22Rv1 (cell line): Measurements from ENCODE around the gene CDH16.

Experiments used
- ZFX ChIP-seq: fragments of 450-650 bp; IDR thresholded peaks from 2 replicates; pipeline ENCODE4 v1.6.1; 2017; ENCODE audit warnings: antibody characterized with exemption, borderline replicate concordance
- TF ChIP-seq, protein P1 (sequence below): fragments of 450-650 bp; IDR thresholded peaks from 2 replicates; pipeline ENCODE4 v1.5.1; 2017; ENCODE audit warnings: mild to moderate bottlenecking

DNA sequence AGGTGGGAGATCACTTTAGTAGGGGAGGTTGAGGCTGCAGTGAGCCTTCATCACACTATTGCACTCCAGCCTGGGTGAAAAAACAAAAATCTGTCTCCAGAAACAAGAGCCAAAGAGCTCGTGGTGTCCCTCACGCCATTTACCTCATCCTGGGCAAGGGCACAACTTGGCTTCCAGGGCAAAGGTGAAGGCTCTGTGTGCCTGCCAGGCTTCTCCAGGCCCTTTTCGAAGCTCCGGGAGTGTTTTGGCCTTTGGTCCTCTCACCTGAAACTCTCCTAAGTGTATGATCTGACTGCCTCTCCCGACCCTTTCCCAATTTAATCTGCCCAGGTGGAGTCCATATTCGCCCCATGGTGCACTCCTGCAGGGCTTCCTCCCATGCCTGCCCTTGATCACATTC lies 30.8 kb upstream of the CDH16 start:
- TF ChIP-seq, protein P1, sequence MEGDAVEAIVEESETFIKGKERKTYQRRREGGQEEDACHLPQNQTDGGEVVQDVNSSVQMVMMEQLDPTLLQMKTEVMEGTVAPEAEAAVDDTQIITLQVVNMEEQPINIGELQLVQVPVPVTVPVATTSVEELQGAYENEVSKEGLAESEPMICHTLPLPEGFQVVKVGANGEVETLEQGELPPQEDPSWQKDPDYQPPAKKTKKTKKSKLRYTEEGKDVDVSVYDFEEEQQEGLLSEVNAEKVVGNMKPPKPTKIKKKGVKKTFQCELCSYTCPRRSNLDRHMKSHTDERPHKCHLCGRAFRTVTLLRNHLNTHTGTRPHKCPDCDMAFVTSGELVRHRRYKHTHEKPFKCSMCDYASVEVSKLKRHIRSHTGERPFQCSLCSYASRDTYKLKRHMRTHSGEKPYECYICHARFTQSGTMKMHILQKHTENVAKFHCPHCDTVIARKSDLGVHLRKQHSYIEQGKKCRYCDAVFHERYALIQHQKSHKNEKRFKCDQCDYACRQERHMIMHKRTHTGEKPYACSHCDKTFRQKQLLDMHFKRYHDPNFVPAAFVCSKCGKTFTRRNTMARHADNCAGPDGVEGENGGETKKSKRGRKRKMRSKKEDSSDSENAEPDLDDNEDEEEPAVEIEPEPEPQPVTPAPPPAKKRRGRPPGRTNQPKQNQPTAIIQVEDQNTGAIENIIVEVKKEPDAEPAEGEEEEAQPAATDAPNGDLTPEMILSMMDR = no peak
- no peak for TF ChIP-seq ZFX
